NCI-H187 (cell line): ENCODE measurements around the gene OTUB2.

Experiments
- DNase-seq, 2 experiments: peaks; one replicate each; lab custom pipeline; 2025; lab: John Stamatoyannopoulos, UW

OTUB2 gene

GRCh38 chr14:94021416-94022157 lies 4.6 kb upstream of the OTUB2 start:
- no peak for DNase-seq

- no peak for DNase-seq
Measured at GRCh38 chr14:94022532-94023411, 3.4 kb upstream of the OTUB2 start.

GRCh38 chr14:94024549-94024948 lies 1.6 kb upstream of the OTUB2 start:
- DNase-seq: no peak

GRCh38 chr14:94025720-94026119 lies 420 bp upstream of the OTUB2 start:
- DNase-seq: no peak

GRCh38 chr14:94026889-94027469 lies 839 bp downstream of the OTUB2 start:
- no peak for DNase-seq

GRCh38 chr14:94027566-94028449 lies 1.7 kb downstream of the OTUB2 start:
- DNase-seq: no peak

GRCh38 chr14:94028450-94028826 lies 2.3 kb downstream of the OTUB2 start:
- DNase-seq: no peak

- DNase-seq: no peak
Measured at GRCh38 chr14:94029265-94029664, 3.1 kb downstream of the OTUB2 start.

- no peak for DNase-seq
Measured at GRCh38 chr14:94029671-94030203, 3.6 kb downstream of the OTUB2 start.

- no peak for DNase-seq
Measured at GRCh38 chr14:94030571-94030970, 4.4 kb downstream of the OTUB2 start.

- no peak for DNase-seq
Measured at GRCh38 chr14:94031161-94031882, 5.2 kb downstream of the OTUB2 start.

GRCh38 chr14:94031883-94032279 lies 5.7 kb downstream of the OTUB2 start:
- no peak for DNase-seq

- no peak for DNase-seq
Measured at GRCh38 chr14:94034886-94035285, 8.7 kb downstream of the OTUB2 start.

GRCh38 chr14:94036313-94037167 lies 10.4 kb downstream of the OTUB2 start:
- DNase-seq: peak in 1 of 2 experiments; percentile 28

- no peak for DNase-seq
Measured at GRCh38 chr14:94037954-94038353, 11.8 kb downstream of the OTUB2 start.

- DNase-seq: no peak
Measured at GRCh38 chr14:94038510-94038909, 12.4 kb downstream of the OTUB2 start.

- DNase-seq: no peak
Measured at GRCh38 chr14:94038921-94039629, 12.9 kb downstream of the OTUB2 start.

- DNase-seq: no peak
Measured at GRCh38 chr14:94040247-94040646, 14.1 kb downstream of the OTUB2 start.

- DNase-seq: no peak
Measured at GRCh38 chr14:94040796-94041195, 14.7 kb downstream of the OTUB2 start.
